Central memory CD4-positive, alpha-beta T cell (primary cell): ENCODE results near the gene TSPAN10.
A peak's percentile ranks its signal among the peaks of the same experiment; 100 is the strongest.
"Not testable (repeated sequence)": the region's sequence is repeated elsewhere in the genome, so short reads cannot be mapped to it uniquely, and the experiment has no call there.

Source experiments
- DNase-seq: peaks from one replicate; pipeline ENCODE4 v3.0.0; 2022
- total RNA-seq, 3 experiments: gene quantifications; one replicate each; lab custom pipeline; 2026; lab: John Stamatoyannopoulos, UW

TSPAN10 gene
- total RNA-seq, result 0.11 to 0.60 (median 0.39) reads per million in 3 experiments

DNA sequence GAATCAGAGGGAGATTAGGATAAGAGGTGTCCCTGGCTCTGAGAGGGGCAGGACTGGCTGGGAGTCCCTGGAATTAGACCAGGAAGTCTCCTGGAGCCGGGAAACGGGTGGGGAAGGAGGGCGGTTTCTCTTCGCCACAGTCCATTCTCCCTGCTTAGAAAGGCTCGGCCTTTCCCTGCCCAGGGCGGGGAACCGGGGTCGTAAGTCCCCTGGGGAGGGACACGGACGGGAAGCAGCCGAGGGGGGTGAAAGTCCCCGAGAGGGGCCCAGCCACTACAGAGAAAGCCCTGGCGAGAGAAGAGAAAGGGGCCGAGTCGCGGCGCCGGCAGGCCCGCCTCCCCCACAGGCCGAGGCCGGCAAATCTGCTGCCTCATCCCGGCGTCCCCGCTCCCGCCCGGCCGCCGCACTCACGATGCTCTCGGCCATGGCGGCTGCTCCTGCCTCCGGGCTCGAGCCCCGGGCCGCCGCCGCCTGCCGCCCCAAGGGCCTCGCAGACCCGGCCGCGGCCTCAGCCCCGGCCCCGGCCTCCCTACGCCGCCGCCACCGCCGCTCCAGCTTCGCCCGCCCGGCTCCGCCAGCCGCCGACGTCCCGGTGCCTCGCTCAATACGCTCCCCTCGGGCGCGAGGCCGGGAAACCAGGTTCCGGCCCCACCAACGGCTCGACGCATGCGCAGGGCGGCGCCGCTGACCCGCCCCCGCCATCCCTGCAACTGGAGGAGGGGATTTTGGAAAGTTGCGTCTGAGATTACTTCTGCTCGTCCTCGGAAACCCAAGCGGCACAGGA lies at the start of gene TSPAN10, which contains the start of gene NPLOC4:
Gene TSPAN10, plus strand, starts transcription at position 692 of the 784 bp plus-strand sequence. CDS start 5,217 bp downstream, outside the sequence.
Gene NPLOC4, minus strand, starts transcription at position 608 of the 784 bp plus-strand sequence. Its CDS starts 182 bp downstream, at position 426.
- peak; percentile 70 for DNase-seq

DNA sequence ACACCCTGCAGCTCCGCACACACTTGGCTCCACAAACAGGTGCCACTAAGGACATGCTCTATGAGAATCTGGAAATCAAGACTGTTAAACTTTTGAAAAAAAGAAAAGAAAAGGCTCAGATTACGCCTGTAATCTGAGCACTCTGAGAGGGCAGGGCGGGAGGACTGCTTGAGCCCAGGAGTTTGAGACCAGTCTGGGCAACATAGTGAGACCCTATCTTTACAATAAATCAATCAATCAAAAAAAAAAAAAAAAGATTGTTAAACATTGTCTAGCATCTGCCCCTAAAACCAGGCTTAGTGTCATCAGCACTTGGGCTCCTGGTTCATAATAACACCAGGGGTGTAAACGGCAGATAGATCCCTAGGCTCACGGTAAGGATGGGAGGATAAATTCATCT lies 47.4 kb upstream of the TSPAN10 start:
- no peak for DNase-seq

DNA sequence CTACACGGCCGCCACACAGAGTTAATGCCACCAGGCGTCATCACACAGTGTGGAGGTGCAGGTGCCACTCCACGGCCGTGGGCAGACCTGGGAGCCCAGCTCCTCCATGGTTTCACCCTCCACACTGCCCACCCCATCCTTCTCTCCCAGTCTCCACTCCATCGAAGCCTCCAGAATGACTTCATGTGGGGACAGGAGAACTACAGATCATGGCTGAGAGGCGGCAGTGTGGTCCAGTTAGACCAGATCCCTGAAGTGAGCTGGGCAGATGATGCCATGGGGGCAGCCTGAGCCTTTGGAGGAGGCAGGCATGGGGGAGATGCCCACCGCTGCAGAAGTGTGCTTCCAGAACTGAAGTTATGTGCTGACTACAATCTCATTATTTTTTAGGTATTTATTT lies 46.9 kb upstream of the TSPAN10 start:
- no peak for DNase-seq

DNA sequence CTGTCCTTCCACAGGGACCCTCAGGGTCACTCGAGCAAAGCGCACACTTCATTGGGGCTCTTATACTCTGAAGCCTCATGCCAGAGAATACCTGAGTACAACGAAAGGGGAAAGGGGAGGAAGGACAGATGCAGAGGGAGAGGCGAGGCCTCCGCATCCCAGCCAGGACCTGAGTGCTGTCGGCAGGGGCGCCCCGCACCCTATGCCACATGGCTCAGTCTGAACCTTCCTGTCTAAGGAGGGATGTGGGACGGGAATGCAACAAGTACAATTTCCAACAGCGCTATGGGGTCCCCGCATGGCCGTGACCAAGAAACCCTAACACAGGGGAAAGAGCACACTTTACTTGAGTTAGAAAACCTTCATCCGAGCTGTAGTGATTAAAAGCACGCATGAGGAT lies 45.0 kb upstream of the TSPAN10 start:
- no peak for DNase-seq

DNA sequence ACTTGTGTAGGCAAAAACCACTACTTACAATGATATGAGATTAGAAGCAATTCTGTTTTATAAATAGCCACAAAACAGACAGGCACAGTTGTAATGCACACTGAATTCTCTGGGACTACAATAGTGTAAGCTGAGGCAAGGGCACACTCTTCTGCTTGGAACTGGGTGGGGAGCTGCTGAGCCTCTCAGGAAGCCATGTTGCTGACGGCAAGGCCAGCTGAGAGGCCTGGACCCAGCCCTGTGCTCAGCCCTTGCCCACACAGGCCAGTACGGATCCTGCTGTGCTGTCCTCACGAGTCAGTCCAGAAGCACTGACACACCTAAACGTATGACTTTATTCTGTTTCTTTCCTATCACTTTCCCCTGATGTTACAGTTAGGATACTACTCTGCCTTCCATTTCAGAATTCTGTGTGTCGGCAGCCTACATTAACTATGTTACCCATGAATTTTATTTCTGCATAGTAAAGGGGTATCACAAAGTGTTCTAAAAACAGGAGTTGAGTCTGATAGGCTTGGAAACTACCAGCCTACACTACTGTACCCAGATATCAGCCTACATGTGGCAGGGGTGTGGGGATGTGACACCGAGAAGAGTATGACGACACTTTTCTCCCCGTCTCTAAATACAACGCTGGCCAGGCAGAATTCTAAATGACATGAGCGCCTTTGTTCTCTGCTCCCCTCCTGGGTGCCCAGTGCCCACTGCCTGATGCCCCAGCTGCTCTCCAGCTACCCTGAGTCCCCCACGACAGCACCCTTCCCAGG lies 43.7 kb upstream of the TSPAN10 start:
- DNase-seq, result no peak

DNA sequence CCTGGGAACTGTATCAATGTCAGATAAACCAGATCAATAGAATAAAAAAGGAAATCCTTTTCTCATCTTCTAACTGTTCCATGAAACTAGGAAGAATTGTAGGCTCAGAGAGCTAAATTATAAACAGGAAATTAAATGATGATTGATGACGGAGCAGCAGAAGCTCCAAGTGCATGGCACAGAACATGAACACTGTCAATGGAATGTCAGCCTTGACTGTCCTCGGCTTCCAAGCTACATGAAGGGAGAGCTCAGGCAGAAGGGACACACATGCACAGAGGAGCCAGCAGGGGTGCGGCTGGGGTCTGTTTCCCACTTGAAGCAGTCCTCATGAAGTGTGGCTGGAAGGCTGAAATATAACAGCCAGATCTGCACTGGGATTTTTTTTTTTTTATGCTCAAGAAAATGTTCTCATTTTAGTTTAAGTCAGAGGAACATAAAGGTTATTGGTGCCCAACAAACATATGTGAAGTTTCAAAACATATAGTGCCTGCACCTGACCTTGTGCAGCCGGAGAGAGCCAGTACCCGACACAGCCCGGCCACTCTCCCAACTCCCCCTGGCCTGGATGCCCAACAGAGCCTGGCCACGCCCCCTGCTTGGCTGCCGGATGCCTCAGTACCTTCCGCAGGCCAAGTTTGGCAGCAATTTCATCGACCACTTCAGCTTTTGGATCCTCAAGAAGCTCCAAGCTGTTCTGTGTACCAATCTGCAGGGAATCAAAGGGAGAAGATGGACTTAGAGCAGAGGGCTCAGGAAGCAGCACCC lies 37.1 kb upstream of the TSPAN10 start:
- no peak for DNase-seq

DNA sequence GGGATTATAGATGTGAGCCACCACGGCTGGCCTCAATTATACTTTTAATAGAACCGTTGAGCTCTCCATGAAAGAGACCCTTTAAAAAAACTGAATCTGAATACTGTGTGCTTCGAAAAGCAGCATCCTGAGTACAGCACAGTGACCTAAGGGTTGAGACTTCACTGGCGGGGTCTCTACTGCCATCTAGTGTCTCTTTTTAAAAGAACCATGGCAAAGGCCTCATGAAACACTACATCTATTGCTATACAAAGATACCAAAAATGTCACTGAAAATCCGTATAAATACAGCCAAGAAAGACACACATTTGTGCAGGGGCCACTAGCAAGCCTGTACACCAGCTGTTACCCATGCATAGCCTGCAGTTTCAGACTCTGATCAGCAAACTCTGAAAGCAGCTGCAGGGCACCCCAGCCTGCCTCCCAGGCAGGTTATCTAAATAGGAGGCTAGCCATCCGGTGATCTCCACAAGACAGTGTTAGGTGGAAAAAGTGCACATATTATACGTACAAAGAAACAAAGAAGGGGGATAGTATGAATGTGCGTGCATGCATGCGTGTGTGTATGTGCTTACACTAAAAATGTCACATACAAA lies 35.4 kb upstream of the TSPAN10 start:
- DNase-seq, result peak; percentile 51

DNA sequence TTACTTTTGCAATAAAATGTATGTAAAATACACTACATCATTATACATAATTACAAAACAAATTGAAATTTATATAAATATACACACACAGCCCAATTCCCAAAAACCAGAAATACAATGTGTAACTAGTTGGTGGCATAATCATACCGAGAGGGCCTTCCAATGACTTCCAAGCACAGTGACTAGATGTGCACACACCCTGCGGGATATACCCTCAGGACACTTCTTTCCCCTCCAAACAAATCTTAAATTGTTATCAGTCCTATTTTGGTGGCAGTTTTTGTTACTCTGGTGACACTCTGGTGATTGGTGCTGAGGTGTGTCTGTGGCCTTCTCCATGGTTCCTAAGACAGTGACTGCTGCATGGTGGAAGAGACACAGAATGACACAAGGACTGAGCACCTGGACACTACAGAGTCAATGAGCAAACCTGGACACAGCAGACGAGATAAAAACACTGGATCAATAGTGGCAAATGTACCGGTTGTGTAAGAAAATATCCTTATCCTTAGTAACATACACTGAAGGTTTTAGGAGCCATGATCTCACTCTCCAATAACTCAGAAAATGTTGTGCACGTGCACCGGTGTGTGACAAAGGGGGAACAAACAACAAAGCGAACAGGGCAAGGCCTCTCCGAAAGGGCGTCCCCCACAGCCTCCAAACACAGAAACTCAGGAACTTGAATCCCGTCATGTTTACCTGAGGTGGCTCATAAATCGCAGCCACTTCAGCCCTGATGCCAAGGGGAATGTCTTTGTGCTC lies 33.0 kb upstream of the TSPAN10 start:
- no peak for DNase-seq

DNA sequence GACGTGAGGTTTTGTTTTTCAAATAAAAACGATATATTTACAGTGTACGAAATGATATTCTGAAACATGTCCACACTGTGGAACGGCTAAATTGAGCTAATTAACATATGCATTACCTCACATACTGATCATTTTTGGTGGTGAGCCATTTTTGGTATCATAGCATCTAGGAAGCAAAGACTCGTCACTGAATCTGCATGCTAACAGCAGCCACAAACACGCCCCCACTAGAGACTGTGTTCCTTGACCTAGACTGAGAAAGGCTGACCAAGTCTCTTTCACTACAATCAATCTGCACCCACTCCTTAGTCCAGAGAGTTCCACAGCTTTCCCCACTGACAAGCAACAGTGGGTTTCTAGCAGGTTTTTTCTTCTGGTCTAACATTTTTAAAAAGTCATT lies 29.6 kb upstream of the TSPAN10 start:
- DNase-seq, result no peak

DNA sequence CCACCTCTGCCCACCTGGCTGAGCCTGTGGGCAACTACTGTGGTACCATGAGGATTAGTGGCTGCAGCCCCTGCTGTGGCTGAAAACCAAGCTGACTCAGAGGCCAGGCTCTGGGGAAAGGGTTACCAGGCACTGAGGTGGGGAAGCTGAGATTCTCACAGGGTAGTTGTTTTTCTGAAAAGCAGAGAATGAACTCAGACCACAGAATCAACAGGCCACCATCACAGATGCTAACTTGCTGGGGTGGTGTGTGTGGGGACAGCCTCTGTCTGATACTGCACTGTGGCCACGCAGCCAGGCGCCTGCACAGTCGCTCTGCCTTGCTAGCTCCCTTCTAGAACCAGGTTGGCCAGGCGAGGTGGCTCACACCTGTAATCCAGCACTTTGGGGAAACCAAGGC lies 28.9 kb upstream of the TSPAN10 start:
- DNase-seq, result no peak

DNA sequence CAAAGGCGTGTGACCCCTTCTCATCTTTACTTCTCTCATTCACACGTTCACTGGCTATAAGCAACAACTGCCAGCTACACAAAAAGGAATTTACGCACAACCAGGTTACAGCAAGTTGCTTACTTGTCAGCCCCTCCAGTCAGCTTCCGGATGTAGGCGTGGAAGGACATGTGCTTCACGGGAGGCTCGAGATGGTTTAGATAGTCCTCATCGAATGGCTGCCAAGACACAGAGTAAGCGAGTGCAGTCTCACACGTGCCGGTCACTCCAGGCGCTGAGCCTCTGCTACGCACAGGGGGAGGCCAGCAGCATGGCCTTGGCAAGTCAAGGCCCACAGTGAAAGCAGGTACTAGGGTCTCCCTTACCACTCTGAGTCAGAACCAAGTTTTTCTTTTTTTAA lies 28.4 kb upstream of the TSPAN10 start:
- no peak for DNase-seq

DNA sequence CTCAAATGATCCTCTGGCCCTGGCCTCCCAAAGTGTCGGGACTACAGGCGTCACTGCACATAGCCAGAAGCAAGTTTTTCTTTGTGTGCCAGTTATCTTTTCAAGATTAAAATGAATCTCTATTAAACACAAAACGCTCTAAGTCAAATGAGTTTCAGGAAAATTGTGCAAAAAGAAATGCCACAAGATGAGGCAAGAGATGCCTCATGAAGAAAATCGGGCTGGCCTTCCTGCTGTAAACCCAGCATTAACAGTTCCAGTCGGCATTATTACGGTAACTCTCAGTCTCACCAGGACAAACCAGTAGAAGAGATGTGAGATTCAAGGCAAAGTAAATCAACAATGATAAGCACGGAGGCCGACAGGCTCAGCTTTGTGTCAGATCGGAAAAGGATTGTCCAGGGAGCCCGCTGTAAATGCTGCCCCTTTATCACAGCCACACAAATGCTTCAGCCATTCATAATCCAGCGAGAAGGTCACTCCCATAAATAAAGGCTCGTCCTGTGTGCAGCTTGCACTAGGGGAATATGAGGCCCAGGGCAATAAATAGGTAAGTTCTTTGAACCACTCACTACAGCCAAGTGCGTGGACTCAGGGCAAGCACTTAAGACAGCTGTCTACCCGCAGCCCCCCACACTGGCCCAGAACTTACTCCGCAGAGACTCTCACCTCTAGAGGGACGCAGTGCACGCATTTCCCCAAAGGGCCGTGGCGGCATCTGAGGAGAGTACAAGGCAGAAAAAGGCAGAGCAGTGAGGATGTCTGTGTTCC lies 27.3 kb upstream of the TSPAN10 start:
- no peak for DNase-seq

DNA sequence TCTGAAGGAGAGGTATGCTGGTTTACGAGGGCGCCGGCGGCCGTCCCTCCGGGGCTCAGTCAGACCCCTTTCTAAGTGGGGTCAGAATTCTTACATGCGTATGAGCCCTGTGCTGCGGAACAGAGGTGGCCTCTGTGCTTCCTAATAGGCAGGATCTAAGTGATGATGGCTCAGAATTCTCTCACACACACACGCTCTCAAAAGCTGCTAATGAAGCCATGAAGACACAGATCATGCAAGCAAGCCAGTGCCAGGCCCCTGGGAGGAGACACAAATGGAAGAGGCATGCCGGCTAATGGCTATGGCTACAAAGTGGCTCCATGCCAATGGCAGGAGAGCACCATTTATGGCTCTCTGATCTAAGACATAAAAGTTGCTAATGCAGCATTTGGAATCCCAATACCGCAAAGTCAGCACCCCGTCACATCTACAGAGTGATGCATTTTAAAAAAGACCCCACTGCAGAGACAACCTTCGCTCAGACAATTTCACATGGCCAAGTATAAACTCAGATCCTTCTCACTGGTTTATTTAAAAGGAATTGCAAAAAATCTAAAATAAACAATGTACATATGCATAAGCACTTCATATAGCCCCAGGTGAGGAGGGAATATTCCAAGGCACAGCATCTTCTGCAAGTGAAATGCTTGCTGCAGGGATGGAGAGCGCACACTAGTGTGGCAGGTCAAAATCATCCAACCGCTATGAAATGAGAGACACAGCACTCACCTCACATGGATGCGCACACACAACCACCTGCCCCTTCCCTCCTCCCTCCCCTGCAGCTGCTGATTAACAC lies 24.6 kb upstream of the TSPAN10 start:
- no peak for DNase-seq

DNA sequence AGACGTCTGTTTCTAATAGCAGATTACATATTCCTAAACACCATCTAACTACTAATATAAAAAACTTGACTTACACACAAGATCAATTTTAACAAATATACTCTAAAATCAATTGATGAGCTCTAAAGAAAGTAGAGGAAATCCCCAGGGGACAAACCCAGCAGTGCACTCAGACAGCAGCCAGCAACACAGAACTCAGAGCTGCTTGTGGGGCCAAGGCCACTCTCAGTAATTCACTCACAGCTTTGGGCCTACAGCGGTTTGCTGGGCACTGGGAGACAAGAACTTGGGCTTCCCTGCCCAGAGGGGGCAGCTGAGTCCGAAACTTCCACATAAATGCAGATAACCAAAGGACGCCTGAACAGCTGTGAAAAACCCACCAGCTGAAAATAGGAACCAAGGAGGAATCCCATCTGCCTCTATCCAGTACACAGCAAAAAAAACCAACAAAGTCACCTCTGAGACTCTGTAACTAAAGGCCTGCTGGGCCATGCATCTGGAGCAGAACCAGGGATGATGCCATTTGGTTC lies 21.5 kb upstream of the TSPAN10 start:
- no peak for DNase-seq

DNA sequence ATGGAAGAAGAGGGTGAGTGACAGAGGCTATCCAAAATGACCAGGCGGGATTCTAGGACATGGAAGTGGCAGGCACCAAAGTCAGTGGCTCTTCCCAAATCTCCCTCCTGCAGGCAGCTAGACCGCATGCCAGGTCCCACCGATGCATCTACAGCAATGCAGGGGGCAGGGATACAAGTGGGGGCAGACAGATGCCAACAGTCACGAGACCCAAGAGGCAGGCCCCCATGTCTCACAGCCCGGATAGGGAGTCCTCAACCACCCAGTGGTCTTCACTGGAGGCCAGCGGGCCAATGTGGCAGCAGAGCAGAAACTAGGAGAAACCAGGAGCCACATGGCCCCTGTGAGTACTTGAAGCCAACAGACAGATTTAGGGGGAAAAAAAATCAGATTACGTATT lies 20.1 kb upstream of the TSPAN10 start:
- DNase-seq, result no peak

DNA sequence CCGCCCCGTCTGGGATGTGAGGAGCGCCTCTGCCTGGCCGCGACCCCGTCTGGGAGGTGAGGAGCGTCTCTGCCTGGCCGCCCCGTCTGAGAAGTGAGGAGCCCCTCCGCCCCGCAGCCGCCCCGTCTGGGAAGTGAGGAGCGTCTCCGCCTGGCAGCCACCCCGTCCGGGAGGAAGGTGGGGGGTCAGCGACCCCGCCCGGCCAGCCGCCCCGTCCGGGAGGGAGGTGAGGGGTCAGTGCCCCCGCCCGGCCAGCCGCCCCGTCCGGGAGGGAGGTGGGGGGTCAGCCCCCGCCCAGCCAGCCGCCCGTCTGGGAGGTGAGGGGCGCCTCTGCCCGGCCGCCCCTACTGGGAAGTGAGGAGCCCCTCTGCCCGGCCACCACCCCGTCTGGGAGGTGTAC lies 18.7 kb upstream of the TSPAN10 start:
- DNase-seq, result not testable (repeated sequence)

DNA sequence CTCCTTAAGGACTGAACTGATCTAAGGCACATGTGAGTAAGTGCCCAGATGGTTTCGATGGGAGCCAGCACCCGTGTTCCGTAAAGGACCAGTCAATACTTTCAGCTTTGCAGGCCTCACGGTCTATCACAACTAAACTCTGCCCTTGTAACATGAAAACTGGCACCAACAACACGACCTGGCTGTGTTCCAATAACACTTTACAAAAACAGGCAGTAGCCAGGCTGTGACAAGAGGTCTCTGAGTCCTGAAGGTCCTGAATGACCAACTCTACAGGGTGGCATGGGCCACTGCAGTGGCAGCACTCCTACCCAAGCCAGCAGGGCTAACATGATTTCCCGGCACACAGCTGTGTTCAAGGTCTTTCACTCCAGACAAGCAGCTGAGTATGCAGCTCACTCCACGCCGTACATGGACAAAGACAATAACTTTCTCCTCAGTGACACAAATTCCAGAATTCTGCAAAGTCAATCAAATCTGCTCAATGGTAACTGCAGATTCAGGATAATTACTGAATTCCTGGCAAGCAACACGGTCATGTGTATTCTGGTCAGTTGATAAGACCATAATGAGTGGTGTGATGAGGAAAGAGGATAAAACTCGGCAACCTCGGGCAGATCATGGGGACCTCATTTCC lies 15.4 kb upstream of the TSPAN10 start:
- no peak for DNase-seq

DNA sequence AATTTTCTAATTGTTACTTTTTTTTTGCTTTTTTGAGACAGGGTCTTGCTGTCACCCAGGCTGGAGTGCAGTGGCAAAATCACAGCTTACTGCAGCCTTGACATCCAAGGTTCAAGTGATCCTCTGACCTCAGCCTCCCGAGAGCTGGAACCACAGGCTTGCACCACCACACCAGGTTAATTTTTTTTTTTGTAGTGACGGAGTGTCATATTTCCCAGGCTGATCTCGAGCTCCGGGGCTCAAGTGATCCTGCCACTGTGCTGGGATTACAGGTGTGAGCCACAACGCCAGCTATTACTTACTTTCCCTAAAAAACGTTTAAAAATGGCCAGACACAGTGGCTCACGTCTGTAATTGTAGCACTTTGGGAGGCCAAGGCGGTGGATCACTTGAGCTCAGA lies 6.7 kb upstream of the TSPAN10 start:
- no peak for DNase-seq

DNA sequence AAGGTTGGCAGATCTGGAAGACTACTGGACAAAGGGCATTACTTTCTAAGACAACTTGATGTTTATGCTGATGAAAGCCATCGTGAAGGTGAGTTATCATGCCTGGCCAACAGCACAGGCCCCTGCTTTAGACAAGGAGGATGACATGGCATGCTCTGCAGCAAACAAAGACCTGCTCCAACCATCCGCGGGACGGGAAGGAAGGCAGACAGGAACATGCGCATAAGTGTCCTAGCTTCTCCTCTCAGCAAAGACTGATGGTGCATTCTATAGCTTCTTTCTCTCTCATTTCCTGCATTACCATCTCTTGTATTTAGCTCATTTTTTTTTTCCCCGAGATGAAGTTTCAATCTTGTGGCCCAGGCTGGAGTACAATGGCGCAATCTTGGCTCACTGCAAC lies 5.5 kb upstream of the TSPAN10 start:
- no peak for DNase-seq

DNA sequence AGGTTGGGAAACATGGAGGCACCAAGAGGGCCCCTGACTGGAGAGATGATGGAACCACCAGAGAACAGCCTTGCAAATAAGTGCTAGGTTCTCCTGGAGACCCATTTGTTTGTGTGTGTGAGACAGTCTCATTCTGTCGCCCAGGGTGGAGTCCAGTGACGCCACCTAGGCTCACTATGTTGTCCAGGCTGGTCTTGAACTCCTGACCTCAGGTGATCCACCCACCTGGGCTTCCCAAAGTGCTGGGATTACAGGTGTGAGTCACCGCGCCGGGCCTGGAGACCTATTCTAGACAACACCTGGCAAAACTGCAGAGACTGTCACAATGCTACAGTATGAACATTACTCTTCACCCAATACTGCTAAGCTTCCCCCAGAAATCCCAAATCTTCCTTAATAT lies 1.6 kb upstream of the TSPAN10 start:
- no peak for DNase-seq
